Neuronal stem cell (in vitro differentiated cells): ENCODE results near the gene PGM1.

Experiments
- DNase-seq: peaks from one replicate; pipeline ENCODE4 v3.0.0-alpha.2; 2013; ENCODE audit warnings: low spot score
- H2AFZ ChIP-seq: one replicate; pipeline ENCODE4 v1.6.1; 2013; ENCODE audit warnings: mild to moderate bottlenecking, low read length, inconsistent platforms
- H2AK5ac ChIP-seq: 2 replicates; pipeline ENCODE4 v1.6.1; 2013; ENCODE audit warnings: low read depth, mild to moderate bottlenecking, inconsistent platforms, low read length, moderate library complexity, mixed read lengths
- H2BK120ac ChIP-seq: 2 replicates; pipeline ENCODE4 v1.6.1; 2013; ENCODE audit warnings: low read depth, mild to moderate bottlenecking, inconsistent platforms, low read length, moderate library complexity, mixed read lengths
- H2BK12ac ChIP-seq: one replicate; pipeline ENCODE4 v1.6.1; 2013; ENCODE audit warnings: low read length, inconsistent platforms
- H2BK15ac ChIP-seq: 2 replicates; pipeline ENCODE4 v1.6.1; 2013; ENCODE audit warnings: mild to moderate bottlenecking, low read length, inconsistent platforms, mixed read lengths
- H2BK5ac ChIP-seq: one replicate; pipeline ENCODE4 v1.6.1; 2013; ENCODE audit warnings: inconsistent platforms, mild to moderate bottlenecking, low read length, moderate library complexity
- H3K14ac ChIP-seq: one replicate; pipeline ENCODE4 v1.6.1; 2013; ENCODE audit warnings: low read length, inconsistent platforms
- H3K18ac ChIP-seq: 2 replicates; pipeline ENCODE4 v1.6.1; 2013; ENCODE audit warnings: low read length, inconsistent platforms
- H3K23ac ChIP-seq: 2 replicates; pipeline ENCODE4 v1.6.1; 2013; ENCODE audit warnings: low read depth, mild to moderate bottlenecking, mixed read lengths, low read length, inconsistent platforms; ENCODE audit not compliant: poor library complexity
- H3K27ac ChIP-seq: replicated peaks from 3 replicates; pipeline ENCODE4 v1.5.1; 2013; ENCODE audit warnings: low read length, inconsistent platforms
- H3K27me3 ChIP-seq, 3 experiments: 2 replicates each; pipeline ENCODE4 v1.6.1; 2013; ENCODE audit warnings: low read length in 3 of 3, mild to moderate bottlenecking in 2 of 3, inconsistent platforms in 1 of 3, low read depth in 1 of 3, mixed read lengths in 1 of 3, moderate library complexity in 1 of 3; ENCODE audit not compliant: control insufficient read depth in 3 of 3, insufficient read depth in 3 of 3
- H3K36me3 ChIP-seq, 2 donors: replicated peaks in 1 of 2; 2 replicates each; pipeline ENCODE4 v1.6.1; 2013; ENCODE audit warnings: low read length in 2 of 2; ENCODE audit not compliant: control insufficient read depth in 2 of 2, insufficient read depth in 2 of 2
- H3K4ac ChIP-seq: 2 replicates; pipeline ENCODE4 v1.6.1; 2013; ENCODE audit warnings: inconsistent platforms, mild to moderate bottlenecking, low read length, moderate library complexity
- H3K4me1 ChIP-seq, 2 donors: 1 replicate in 1 of 2; 2 replicates in 1 of 2; pipeline ENCODE4 v1.6.1; 2013; ENCODE audit warnings: low read length in 2 of 2, low read depth in 1 of 2; ENCODE audit not compliant: control insufficient read depth in 2 of 2, insufficient read depth in 1 of 2
- H3K4me2 ChIP-seq: one replicate; pipeline ENCODE4 v1.6.1; 2013; ENCODE audit warnings: mild to moderate bottlenecking, low read length, inconsistent platforms; ENCODE audit not compliant: insufficient read depth, poor library complexity, severe bottlenecking
- H3K4me3 ChIP-seq, 2 donors: 2 replicates each; pipeline ENCODE4 v1.5.1; 2013; ENCODE audit warnings: low read length in 2 of 2, mild to moderate bottlenecking in 2 of 2, inconsistent platforms in 1 of 2, moderate library complexity in 1 of 2
- H3K79me1 ChIP-seq: one replicate; pipeline ENCODE4 v1.6.1; 2013; ENCODE audit warnings: low read depth, mild to moderate bottlenecking, inconsistent platforms, low read length, moderate library complexity
- H3K9ac ChIP-seq: one replicate; pipeline ENCODE4 v1.6.1; 2013; ENCODE audit warnings: mild to moderate bottlenecking, low read depth, low read length, inconsistent platforms; ENCODE audit not compliant: poor library complexity
- H3K9me3 ChIP-seq, 2 donors: replicated peaks in 1 of 2; 2 replicates each; pipeline versions ENCODE3 to v1.6.1; 2013; ENCODE audit warnings: low read length in 2 of 2, mild to moderate bottlenecking in 2 of 2, inconsistent platforms in 1 of 2, low read depth in 1 of 2, mixed read lengths in 1 of 2, moderate library complexity in 1 of 2; ENCODE audit not compliant: control insufficient read depth in 2 of 2, insufficient read depth in 1 of 2
- H4K8ac ChIP-seq: one replicate; pipeline ENCODE4 v1.6.1; 2013; ENCODE audit warnings: low read depth, mild to moderate bottlenecking, inconsistent platforms, low read length, moderate library complexity
- H4K91ac ChIP-seq: one replicate; pipeline ENCODE4 v1.6.1; 2013; ENCODE audit warnings: low read length, low read depth, mild to moderate bottlenecking, inconsistent platforms; ENCODE audit not compliant: poor library complexity
- WGBS, 2 donors: extraction: QIAGEN DNeasy Blood & Tissue Kit; methylation state at CpG; one replicate each; pipeline ENCODE4 v1.1.7; 2013; ENCODE audit warnings: missing lambda C conversion rate in 2 of 2, mixed read lengths in 1 of 2; ENCODE audit not compliant: insufficient read length in 2 of 2, insufficient replicate concordance in 1 of 2; ENCODE audit errors: extremely low coverage in 2 of 2; 5-methylcytosine and 5-hydroxymethylcytosine counted together

Gene PGM1

GRCh38 chr1:63621698-63622097 is 28.5 kb downstream of the PGM1 start:
- Histone ChIP-seq H3K18ac (peak overlapping the region; percentile 25), H3K27me3 (no peaks in the 10 kb centered on the region), H3K4me1 (peaks cover 8 to 16% of the 10 kb centered on the region in 2 donors), H2BK12ac (no peak overlapping the region), H3K9ac (no peak overlapping the region), H3K4ac (no peak overlapping the region), H3K79me1 (no peaks in the 10 kb centered on the region), H2BK15ac (no peak overlapping the region), H3K27ac (no peak overlapping the region), H3K4me3 (no peak overlapping the region), H3K9me3 (no peaks in the 10 kb centered on the region), H2BK5ac (no peak overlapping the region), H4K91ac (no peak overlapping the region), H3K23ac (no peak overlapping the region), H4K8ac (no peak overlapping the region), H2AFZ (no peak overlapping the region), H3K36me3 (no peaks in the 10 kb centered on the region), H3K4me2 (no peak overlapping the region), H2AK5ac (no peak overlapping the region), H3K14ac (no peak overlapping the region), H2BK120ac (no peak overlapping the region)
- no CpG with 5 or more reads among the region's 6 CpGs for WGBS, 2 donors
- no peak for DNase-seq

- Histone ChIP-seq H3K36me3 (no peaks in the 10 kb centered on the region), H2BK15ac (no peak overlapping the region), H3K18ac (no peak overlapping the region), H3K27me3 (no peaks in the 10 kb centered on the region), H3K23ac (no peak overlapping the region), H3K4me2 (no peak overlapping the region), H2AFZ (no peak overlapping the region), H2BK12ac (no peak overlapping the region), H4K8ac (no peak overlapping the region), H2BK120ac (no peak overlapping the region), H3K9ac (no peak overlapping the region), H3K4ac (no peak overlapping the region), H3K27ac (peak overlapping the region; percentile 4), H3K14ac (no peak overlapping the region), H3K4me3 (no peak overlapping the region), H4K91ac (no peak overlapping the region), H3K4me1 (peaks cover 8 to 16% of the 10 kb centered on the region in 2 donors), H3K9me3 (no peaks in the 10 kb centered on the region), H2AK5ac (no peak overlapping the region), H3K79me1 (no peaks in the 10 kb centered on the region), H2BK5ac (no peak overlapping the region)
- DNase-seq, result no peak
- WGBS, 2 donors, result no CpG with 5 or more reads among the region's 7 CpGs
Measured at GRCh38 chr1:63622849-63623566, 29.8 kb downstream of the PGM1 start.

GRCh38 chr1:63623952-63624351 is 30.7 kb downstream of the PGM1 start:
- Histone ChIP-seq H3K4me3 (no peak overlapping the region), H2BK5ac (no peak overlapping the region), H3K9me3 (no peaks in the 10 kb centered on the region), H2AFZ (no peak overlapping the region), H3K4me2 (peak overlapping the region; percentile 48), H3K79me1 (no peaks in the 10 kb centered on the region), H3K4ac (no peak overlapping the region), H3K4me1 (peaks cover 8 to 16% of the 10 kb centered on the region in 2 donors), H4K91ac (no peak overlapping the region), H3K14ac (no peak overlapping the region), H3K27ac (no peak overlapping the region), H2BK12ac (no peak overlapping the region), H2AK5ac (no peak overlapping the region), H4K8ac (no peak overlapping the region), H3K27me3 (no peaks in the 10 kb centered on the region), H3K36me3 (no peaks in the 10 kb centered on the region), H3K18ac (no peak overlapping the region), H2BK120ac (no peak overlapping the region), H3K23ac (no peak overlapping the region), H3K9ac (no peak overlapping the region), H2BK15ac (no peak overlapping the region)
- WGBS, 2 donors, result no CpG with 5 or more reads among the region's 4 CpGs
- peak; percentile 64 for DNase-seq

GRCh38 chr1:63624911-63625310 is 31.7 kb downstream of the PGM1 start:
- Histone ChIP-seq H3K18ac (no peak overlapping the region), H3K9ac (no peak overlapping the region), H2BK120ac (no peak overlapping the region), H3K23ac (no peak overlapping the region), H3K4me1 (peaks cover 8 to 16% of the 10 kb centered on the region in 2 donors), H2BK15ac (no peak overlapping the region), H3K27me3 (no peaks in the 10 kb centered on the region), H3K36me3 (no peaks in the 10 kb centered on the region), H3K4ac (no peak overlapping the region), H3K4me3 (no peak overlapping the region), H4K8ac (no peak overlapping the region), H3K79me1 (no peaks in the 10 kb centered on the region), H3K14ac (no peak overlapping the region), H3K27ac (no peak overlapping the region), H2AFZ (no peak overlapping the region), H3K4me2 (no peak overlapping the region), H2AK5ac (no peak overlapping the region), H3K9me3 (no peaks in the 10 kb centered on the region), H4K91ac (no peak overlapping the region), H2BK12ac (no peak overlapping the region), H2BK5ac (no peak overlapping the region)
- WGBS, 2 donors, result no CpG with 5 or more reads among the region's 1 CpG
- no peak for DNase-seq
